ENCODE data around the gene CD300LF. TPM values are rescaled to one million over a fixed set of nuclear protein-coding genes. Genes with fewer than 3 reads are reported as not detected.
A peak's percentile ranks its signal among the peaks of the same experiment; 100 is the strongest.

CD300LF gene
- total RNA-seq, 1 donor from 2014 or later = not detected

- DNase-seq (ENCODE audit: low read depth) = no peak
These were observed 21.6 kb downstream of the CD300LF start for GRCh38 chr17:74691151-74691550.

GRCh38 chr17:74690409-74690825 lies 22.3 kb downstream of the CD300LF start:
- DNase-seq (ENCODE audit: low read depth) = peak; percentile 6

GRCh38 chr17:74687886-74688285 lies 24.8 kb downstream of the CD300LF start:
- no peak for DNase-seq (ENCODE audit: low read depth)

- DNase-seq (ENCODE audit: low read depth) = peak; percentile 33
These were observed 26.0 kb downstream of the CD300LF start for GRCh38 chr17:74686761-74687160.

GRCh38 chr17:74682471-74683190 lies 30.1 kb downstream of the CD300LF start:
- no peak for DNase-seq (ENCODE audit: low read depth)

- no peak for DNase-seq (ENCODE audit: low read depth)
These were observed 30.7 kb downstream of the CD300LF start for GRCh38 chr17:74682028-74682427.

GRCh38 chr17:74680941-74681340 lies 31.8 kb downstream of the CD300LF start:
- no peak for DNase-seq (ENCODE audit: low read depth)

GRCh38 chr17:74680213-74680612 lies 32.5 kb downstream of the CD300LF start:
- no peak for DNase-seq (ENCODE audit: low read depth)

GRCh38 chr17:74679374-74679773 lies 33.3 kb downstream of the CD300LF start:
- no peak for DNase-seq (ENCODE audit: low read depth)

GRCh38 chr17:74678541-74678940 lies 34.2 kb downstream of the CD300LF start:
- no peak for DNase-seq (ENCODE audit: low read depth)

- DNase-seq (ENCODE audit: low read depth) = peak; percentile 38
These were observed 34.9 kb downstream of the CD300LF start for GRCh38 chr17:74677558-74678466.

- peak; percentile 18 for DNase-seq (ENCODE audit: low read depth)
These were observed 41.5 kb downstream of the CD300LF start for GRCh38 chr17:74671031-74671771.

- DNase-seq (ENCODE audit: low read depth) = no peak
These were observed 42.4 kb downstream of the CD300LF start for GRCh38 chr17:74670329-74670728.

GRCh38 chr17:74663561-74663960 lies 49.2 kb downstream of the CD300LF start:
- DNase-seq (ENCODE audit: low read depth) = no peak

GRCh38 chr17:74659889-74660288 lies 52.8 kb downstream of the CD300LF start:
- no peak for DNase-seq (ENCODE audit: low read depth)

GRCh38 chr17:74658620-74659019 lies 54.1 kb downstream of the CD300LF start:
- no peak for DNase-seq (ENCODE audit: low read depth)

- DNase-seq (ENCODE audit: low read depth) = no peak
These were observed 58.0 kb downstream of the CD300LF start for GRCh38 chr17:74654742-74655141.

- DNase-seq (ENCODE audit: low read depth) = no peak
These were observed 60.7 kb downstream of the CD300LF start for GRCh38 chr17:74652020-74652419.

- no peak for DNase-seq (ENCODE audit: low read depth)
These were observed 62.8 kb downstream of the CD300LF start for GRCh38 chr17:74649909-74650308.

- no peak for DNase-seq (ENCODE audit: low read depth)
These were observed 64.7 kb downstream of the CD300LF start for GRCh38 chr17:74647871-74648672.

- DNase-seq (ENCODE audit: low read depth) = no peak
These were observed 66.5 kb downstream of the CD300LF start for GRCh38 chr17:74646231-74646630.

All from myocyte (in vitro differentiated cells).